ENCODE measurements around the gene DCBLD1. TPM values are rescaled to one million over a fixed set of nuclear protein-coding genes. Genes with fewer than 3 reads are reported as not detected.
"Not testable (repeated sequence)": the region's sequence is repeated elsewhere in the genome, so short reads cannot be mapped to it uniquely, and the experiment has no call there.

DCBLD1 gene
- total and polyA plus RNA-seq, 7 donors: 2.0 to 9.0 (median 4.0) TPM

- no peak for DNase-seq
- Histone ChIP-seq H3K9me3 (no peaks in the 10 kb centered on the region), H3K36me3 (ENCODE audit: insufficient read depth in 1 of 2, low read depth in 1 of 2) (no peaks in the 10 kb centered on the region), H3K4me1 (no peaks in the 10 kb centered on the region), H3K27ac (no peak overlapping the region), H3K4me3 (no peak overlapping the region), H3K27me3 (ENCODE audit: insufficient read depth in 3 of 3, low read length in 2 of 3) (no peaks in the 10 kb centered on the region)
- WGBS, 3 donors: 76 to 81% (median 76%) methylated on average over 4 of the region's 4 CpGs
- TF ChIP-seq, protein P1, sequence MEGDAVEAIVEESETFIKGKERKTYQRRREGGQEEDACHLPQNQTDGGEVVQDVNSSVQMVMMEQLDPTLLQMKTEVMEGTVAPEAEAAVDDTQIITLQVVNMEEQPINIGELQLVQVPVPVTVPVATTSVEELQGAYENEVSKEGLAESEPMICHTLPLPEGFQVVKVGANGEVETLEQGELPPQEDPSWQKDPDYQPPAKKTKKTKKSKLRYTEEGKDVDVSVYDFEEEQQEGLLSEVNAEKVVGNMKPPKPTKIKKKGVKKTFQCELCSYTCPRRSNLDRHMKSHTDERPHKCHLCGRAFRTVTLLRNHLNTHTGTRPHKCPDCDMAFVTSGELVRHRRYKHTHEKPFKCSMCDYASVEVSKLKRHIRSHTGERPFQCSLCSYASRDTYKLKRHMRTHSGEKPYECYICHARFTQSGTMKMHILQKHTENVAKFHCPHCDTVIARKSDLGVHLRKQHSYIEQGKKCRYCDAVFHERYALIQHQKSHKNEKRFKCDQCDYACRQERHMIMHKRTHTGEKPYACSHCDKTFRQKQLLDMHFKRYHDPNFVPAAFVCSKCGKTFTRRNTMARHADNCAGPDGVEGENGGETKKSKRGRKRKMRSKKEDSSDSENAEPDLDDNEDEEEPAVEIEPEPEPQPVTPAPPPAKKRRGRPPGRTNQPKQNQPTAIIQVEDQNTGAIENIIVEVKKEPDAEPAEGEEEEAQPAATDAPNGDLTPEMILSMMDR (IDR thresholded peaks at IDR 0.05): no peak
- intact Hi-C loops (cut with DNase I): no loop called here
- ATAC-seq: no peak
These were observed 14.6 kb upstream of the DCBLD1 start for GRCh38 chr6:117467876-117468275.

DNA sequence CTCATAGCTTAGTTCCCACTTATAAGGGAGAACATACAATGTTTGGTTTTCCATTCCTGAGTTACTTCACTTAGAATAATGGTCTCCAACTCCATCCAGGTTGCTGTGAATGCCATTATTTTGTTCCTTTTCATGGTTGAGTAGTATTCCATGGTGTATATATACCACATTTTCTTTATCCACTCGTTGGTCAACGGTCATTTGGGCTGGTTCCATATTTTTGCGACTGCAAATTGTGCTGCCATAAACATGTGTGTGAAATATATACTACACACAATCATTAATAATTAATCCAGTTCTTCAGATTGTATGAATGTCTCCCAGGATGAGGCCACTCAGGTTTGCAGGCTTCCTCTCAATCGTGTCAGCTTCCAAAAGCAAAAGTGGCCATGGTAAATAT lies 13.9 kb upstream of the DCBLD1 start:
- intact Hi-C loops (cut with DNase I); H3K27ac ChIP-seq; H3K4me3 ChIP-seq; H3K36me3 ChIP-seq (ENCODE audit: insufficient read depth in 1 of 2, low read depth in 1 of 2); H3K4me1 ChIP-seq; H3K9me3 ChIP-seq; ATAC-seq; H3K27me3 ChIP-seq (ENCODE audit: insufficient read depth in 3 of 3, low read length in 2 of 3); DNase-seq: not testable (repeated sequence)
- WGBS, 3 donors: 84 to 90% (median 88%) methylated on average over 4 of the region's 4 CpGs

GRCh38 chr6:117469356-117469755 lies 13.1 kb upstream of the DCBLD1 start:
- DNase-seq: no peak
- Histone ChIP-seq H3K4me3 (no peak overlapping the region), H3K27ac (no peak overlapping the region), H3K9me3 (no peaks in the 10 kb centered on the region), H3K4me1 (no peaks in the 10 kb centered on the region), H3K27me3 (ENCODE audit: insufficient read depth in 3 of 3, low read length in 2 of 3) (no peaks in the 10 kb centered on the region), H3K36me3 (ENCODE audit: insufficient read depth in 1 of 2, low read depth in 1 of 2) (no peaks in the 10 kb centered on the region)
- TF ChIP-seq, protein P1 (IDR thresholded peaks at IDR 0.05): no peak
- intact Hi-C loops (cut with DNase I): no loop called here
- no peak for ATAC-seq
- WGBS, 3 donors: 71 to 82% (median 74%) methylated on average over 4 of the region's 4 CpGs

DNA sequence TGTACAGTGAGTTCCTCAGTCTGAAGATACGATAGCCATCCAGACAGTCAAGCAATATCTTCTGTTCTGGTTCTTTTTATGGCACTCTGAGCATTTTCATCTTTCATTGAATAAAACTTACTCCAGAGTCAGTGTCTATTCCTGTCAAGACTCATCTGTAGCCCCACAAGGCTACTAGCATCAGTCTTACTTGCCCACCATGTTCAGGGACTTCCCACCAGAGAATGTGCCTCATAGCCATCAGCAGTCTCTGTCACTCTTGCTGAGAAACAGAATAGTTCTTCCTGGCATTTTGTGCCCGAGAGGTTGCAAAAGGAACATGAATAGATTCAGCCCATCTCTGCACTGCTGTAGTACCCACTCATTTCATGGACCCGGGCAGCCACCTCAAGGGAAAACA lies 12.7 kb upstream of the DCBLD1 start:
- intact Hi-C loops (cut with DNase I): no loop called here
- TF ChIP-seq, protein P1 (IDR thresholded peaks at IDR 0.05): no peak
- Histone ChIP-seq H3K36me3 (ENCODE audit: insufficient read depth in 1 of 2, low read depth in 1 of 2) (no peaks in the 10 kb centered on the region), H3K4me1 (no peaks in the 10 kb centered on the region), H3K27me3 (ENCODE audit: insufficient read depth in 3 of 3, low read length in 2 of 3) (no peaks in the 10 kb centered on the region), H3K9me3 (no peaks in the 10 kb centered on the region), H3K27ac (no peak overlapping the region), H3K4me3 (no peak overlapping the region)
- WGBS, 3 donors: 81 to 87% (median 85%) methylated on average over 3 of the region's 3 CpGs
- no peak for ATAC-seq
- DNase-seq: no peak

DNA sequence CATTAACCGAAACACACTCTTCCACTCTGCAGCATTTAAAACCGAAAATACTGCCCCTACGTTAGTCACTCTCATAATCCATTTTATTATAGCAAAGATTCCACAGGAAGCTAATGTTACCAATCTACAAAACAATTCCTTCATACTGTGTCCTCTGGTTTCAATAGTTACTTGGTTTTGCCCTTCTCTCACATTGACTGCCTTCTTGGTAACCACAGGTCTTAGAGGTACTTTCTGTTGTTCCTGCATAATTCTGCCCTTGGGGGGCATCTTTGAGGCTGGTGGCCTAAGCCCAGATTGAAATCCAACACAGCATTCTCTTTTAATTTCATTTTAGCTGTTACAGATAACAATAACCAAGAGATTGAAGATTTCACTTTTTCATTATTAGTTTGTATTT lies 9.8 kb upstream of the DCBLD1 start:
- H3K27ac ChIP-seq: no peak overlapping the region
- no peaks in the 10 kb centered on the region for H3K36me3 ChIP-seq (ENCODE audit: insufficient read depth in 1 of 2, low read depth in 1 of 2)
- TF ChIP-seq, protein P1 (IDR thresholded peaks at IDR 0.05): no peak
- WGBS, 3 donors: 79 to 94% (median 84%) methylated on average over 3 of the region's 3 CpGs
- DNase-seq: no peak
- intact Hi-C loops (cut with DNase I): no loop called here
- H3K27me3 ChIP-seq (ENCODE audit: insufficient read depth in 3 of 3, low read length in 2 of 3): no peaks in the 10 kb centered on the region
- no peak overlapping the region for H3K4me3 ChIP-seq
- no peaks in the 10 kb centered on the region for H3K4me1 ChIP-seq
- ATAC-seq: no peak
- H3K9me3 ChIP-seq: no peaks in the 10 kb centered on the region

Data from psoas muscle (tissue), 8 donors.